Liver (tissue), 9 donors: ENCODE measurements around the gene PPARD. TPM values are rescaled to one million over a fixed set of nuclear protein-coding genes. Genes with fewer than 3 reads are reported as not detected.

Experiments
- DNase-seq: peaks from one replicate; pipeline ENCODE4 v3.0.0-alpha.2; 2017; ENCODE audit warnings: low spot score
- H3K27ac ChIP-seq, 2 donors: one replicate each; pipeline ENCODE4 v1.7.0; 2013; ENCODE audit warnings: inconsistent platforms in 2 of 2, low read length in 2 of 2, control low read depth in 1 of 2, low read depth in 1 of 2, mild to moderate bottlenecking in 1 of 2
- H3K27me3 ChIP-seq, 4 donors: one replicate each; pipeline versions ENCODE4 v1.6.1 to v1.7.0; 2013; ENCODE audit warnings: low read length in 3 of 4, inconsistent platforms in 1 of 4, mild to moderate bottlenecking in 1 of 4, moderate library complexity in 1 of 4; ENCODE audit not compliant: control insufficient read depth in 4 of 4, insufficient read depth in 4 of 4
- H3K36me3 ChIP-seq, 4 donors: one replicate each; pipeline versions ENCODE4 v1.6.1 to v1.7.0; 2013; ENCODE audit warnings: low read length in 3 of 4, mild to moderate bottlenecking in 3 of 4, low read depth in 1 of 4, moderate library complexity in 1 of 4; ENCODE audit not compliant: control insufficient read depth in 4 of 4, insufficient read depth in 3 of 4
- H3K4me1 ChIP-seq, 4 donors: one replicate each; pipeline versions ENCODE4 v1.6.1 to v1.7.0; 2013; ENCODE audit warnings: low read length in 3 of 4, mild to moderate bottlenecking in 3 of 4, moderate library complexity in 1 of 4; ENCODE audit not compliant: control insufficient read depth in 4 of 4, insufficient read depth in 4 of 4
- H3K4me3 ChIP-seq, 3 donors: one replicate each; pipeline versions ENCODE4 v1.6.1 to v1.7.0; 2013; ENCODE audit warnings: low read length in 3 of 3, control low read depth in 1 of 3, low read depth in 1 of 3, mild to moderate bottlenecking in 1 of 3
- H3K9ac ChIP-seq, 2 donors: one replicate each; pipeline ENCODE4 v1.7.0; 2013; ENCODE audit warnings: low read length in 2 of 2, mild to moderate bottlenecking in 2 of 2, moderate library complexity in 2 of 2, control low read depth in 1 of 2, low read depth in 1 of 2
- H3K9me3 ChIP-seq, 4 donors: one replicate each; pipeline versions ENCODE4 v1.6.1 to v1.7.0; 2013; ENCODE audit warnings: low read length in 3 of 4; ENCODE audit not compliant: control insufficient read depth in 4 of 4
- EGR1 ChIP-seq, 2 donors: IDR thresholded peaks; 2 replicates each; pipeline ENCODE4 v1.6.1; 2016 to 2018; ENCODE audit warnings: antibody characterized with exemption in 2 of 2, low read depth in 2 of 2
- FOXA1 ChIP-seq: IDR thresholded peaks from 2 replicates; pipeline ENCODE4 v1.6.1; 2016; ENCODE audit warnings: antibody characterized with exemption
- FOXA2 ChIP-seq: IDR thresholded peaks from 2 replicates; pipeline ENCODE4 v1.6.1; 2016; ENCODE audit warnings: antibody characterized with exemption
- GABPA ChIP-seq, 2 donors: IDR thresholded peaks in 1 of 2; conservative IDR thresholded peaks in 1 of 2; 2 replicates each; pipeline ENCODE4 v1.6.1; 2016; ENCODE audit warnings: antibody characterized with exemption in 2 of 2, mild to moderate bottlenecking in 1 of 2, moderate library complexity in 1 of 2
- HNF4A ChIP-seq, 2 donors: conservative IDR thresholded peaks; 2 replicates each; pipeline ENCODE4 v1.6.1; 2016; ENCODE audit warnings: antibody characterized with exemption in 2 of 2, mild to moderate bottlenecking in 2 of 2
- HNF4G ChIP-seq: IDR thresholded peaks from 2 replicates; pipeline ENCODE4 v1.6.1; 2016; ENCODE audit warnings: antibody characterized with exemption
- JUND ChIP-seq, 2 donors: IDR thresholded peaks; 2 replicates each; pipeline ENCODE4 v1.6.1; 2016; ENCODE audit warnings: antibody characterized with exemption in 2 of 2
- NR2F2 ChIP-seq: IDR thresholded peaks from 2 replicates; pipeline ENCODE4 v1.6.1; 2016; ENCODE audit warnings: antibody characterized with exemption
- RAD21 ChIP-seq, 2 donors: IDR thresholded peaks; 2 replicates each; pipeline ENCODE4 v1.6.1; 2016; ENCODE audit warnings: antibody characterized with exemption in 2 of 2, mild to moderate bottlenecking in 2 of 2
- RXRA ChIP-seq, 2 donors: IDR thresholded peaks; 2 replicates each; pipeline ENCODE4 v1.6.1; 2017 to 2018; ENCODE audit warnings: antibody characterized with exemption in 2 of 2, mild to moderate bottlenecking in 1 of 2
- SP1 ChIP-seq: IDR thresholded peaks from 2 replicates; pipeline ENCODE4 v1.6.1; 2018; ENCODE audit warnings: antibody characterized with exemption, mild to moderate bottlenecking
- TAF1 ChIP-seq: conservative IDR thresholded peaks from 2 replicates; pipeline ENCODE4 v1.6.1; 2016; ENCODE audit warnings: antibody characterized with exemption, mild to moderate bottlenecking
- YY1 ChIP-seq: IDR thresholded peaks from 2 replicates; pipeline ENCODE4 v1.6.1; 2016; ENCODE audit warnings: antibody characterized with exemption, mild to moderate bottlenecking
- WGBS: extraction: QIAGEN DNeasy Blood & Tissue Kit; methylation state at CpG from one replicate; pipeline ENCODE4 v1.1.7; 2013; 5-methylcytosine and 5-hydroxymethylcytosine counted together
- polyA plus RNA-seq, 2 donors: library from polyadenylated mRNA; stranded (reverse) in 1 of 2; unstranded in 1 of 2; fragments of 200-250 nt in 1 of 2; fragments of >200 nt in 1 of 2; fragmentation: Nextera tagmentation in 1 of 2; extraction: Ambion mirVana in 1 of 2; gene quantifications; one replicate each; pipeline versions ENCODE4 v1.2.1 to v1.2.3, GENCODE V29; 2013 to 2015
- total RNA-seq, 2 donors: library from RNA; depleted of rRNA; stranded (reverse); fragments of >200 nt; gene quantifications; one replicate each; pipeline ENCODE4 v1.2.3, GENCODE V29; 2014
- TF ChIP-seq, protein P1 (sequence below): IDR thresholded peaks from 2 replicates; pipeline ENCODE4 v1.6.1; 2016; ENCODE audit warnings: antibody characterized with exemption, mild to moderate bottlenecking
- TF ChIP-seq, protein P2 (sequence below): IDR thresholded peaks from 2 replicates; pipeline ENCODE4 v1.6.1; 2016; ENCODE audit warnings: antibody characterized with exemption
- TF ChIP-seq, protein P3 (sequence below): IDR thresholded peaks from 2 replicates; pipeline ENCODE4 v1.6.1; 2016; ENCODE audit warnings: antibody characterized with exemption
- TF ChIP-seq, protein P4 (sequence below): fragments of 150-350 bp; IDR thresholded peaks from 2 replicates; pipeline ENCODE4 v1.5.1; 2017; ENCODE audit warnings: improper control_type of control experiment, low read depth, low read length; ENCODE audit not compliant: missing input control
- TF ChIP-seq, protein P5 (sequence below): IDR thresholded peaks from 2 replicates; pipeline ENCODE4 v1.6.1; 2016; ENCODE audit warnings: antibody characterized with exemption
- donor health status: healthy.
- donor health status: healthy.
- donor health status: healthy.
- donor health status: healthy.
- donor health status: healthy.

Gene PPARD
- total and polyA plus RNA-seq, 4 donors, result 2.1 to 7.8 (median 5.1) TPM

DNA sequence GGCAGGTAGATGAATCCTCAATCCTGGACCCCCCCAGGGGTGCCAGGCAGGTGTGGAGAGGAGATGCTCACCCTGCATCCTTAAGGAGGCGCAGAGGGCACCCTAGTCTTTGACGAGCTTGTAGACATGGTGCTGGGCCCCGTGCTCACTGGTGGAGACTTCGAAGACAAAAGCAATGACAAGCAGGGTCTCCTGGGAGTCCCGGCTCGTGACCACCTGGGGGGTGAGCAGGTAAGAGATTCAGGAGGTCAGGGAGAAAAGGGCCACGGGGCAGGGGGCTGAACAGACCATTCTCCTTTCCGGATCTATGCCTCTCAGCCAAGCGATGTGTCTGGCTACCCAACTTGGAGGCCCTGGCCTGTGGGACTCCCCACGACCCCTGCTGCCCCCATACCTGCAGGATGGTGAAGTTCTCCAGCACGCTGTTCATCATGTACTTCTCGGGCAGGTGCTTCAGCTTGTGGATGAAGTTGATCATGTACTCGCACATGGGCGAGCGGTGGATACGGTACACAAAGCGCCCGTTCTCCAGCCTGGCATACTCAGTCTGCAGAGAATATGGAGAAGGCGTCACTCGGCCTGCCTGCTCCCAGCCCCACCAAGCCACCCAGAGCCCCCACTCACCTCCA is 132.7 kb downstream of the PPARD start:
- no peak overlapping the region for H3K9ac ChIP-seq
- no peak for TF ChIP-seq NR2F2
- TF ChIP-seq, protein P1, sequence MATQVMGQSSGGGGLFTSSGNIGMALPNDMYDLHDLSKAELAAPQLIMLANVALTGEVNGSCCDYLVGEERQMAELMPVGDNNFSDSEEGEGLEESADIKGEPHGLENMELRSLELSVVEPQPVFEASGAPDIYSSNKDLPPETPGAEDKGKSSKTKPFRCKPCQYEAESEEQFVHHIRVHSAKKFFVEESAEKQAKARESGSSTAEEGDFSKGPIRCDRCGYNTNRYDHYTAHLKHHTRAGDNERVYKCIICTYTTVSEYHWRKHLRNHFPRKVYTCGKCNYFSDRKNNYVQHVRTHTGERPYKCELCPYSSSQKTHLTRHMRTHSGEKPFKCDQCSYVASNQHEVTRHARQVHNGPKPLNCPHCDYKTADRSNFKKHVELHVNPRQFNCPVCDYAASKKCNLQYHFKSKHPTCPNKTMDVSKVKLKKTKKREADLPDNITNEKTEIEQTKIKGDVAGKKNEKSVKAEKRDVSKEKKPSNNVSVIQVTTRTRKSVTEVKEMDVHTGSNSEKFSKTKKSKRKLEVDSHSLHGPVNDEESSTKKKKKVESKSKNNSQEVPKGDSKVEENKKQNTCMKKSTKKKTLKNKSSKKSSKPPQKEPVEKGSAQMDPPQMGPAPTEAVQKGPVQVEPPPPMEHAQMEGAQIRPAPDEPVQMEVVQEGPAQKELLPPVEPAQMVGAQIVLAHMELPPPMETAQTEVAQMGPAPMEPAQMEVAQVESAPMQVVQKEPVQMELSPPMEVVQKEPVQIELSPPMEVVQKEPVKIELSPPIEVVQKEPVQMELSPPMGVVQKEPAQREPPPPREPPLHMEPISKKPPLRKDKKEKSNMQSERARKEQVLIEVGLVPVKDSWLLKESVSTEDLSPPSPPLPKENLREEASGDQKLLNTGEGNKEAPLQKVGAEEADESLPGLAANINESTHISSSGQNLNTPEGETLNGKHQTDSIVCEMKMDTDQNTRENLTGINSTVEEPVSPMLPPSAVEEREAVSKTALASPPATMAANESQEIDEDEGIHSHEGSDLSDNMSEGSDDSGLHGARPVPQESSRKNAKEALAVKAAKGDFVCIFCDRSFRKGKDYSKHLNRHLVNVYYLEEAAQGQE, result no peak
- no peak for TF ChIP-seq FOXA1
- TF ChIP-seq YY1, result no peak
- TF ChIP-seq JUND (IDR thresholded peaks at IDR 0.05), result no peak
- TF ChIP-seq EGR1 (IDR thresholded peaks at IDR 0.05; ENCODE audit: low read depth in 2 of 2), result no peak
- TF ChIP-seq, protein P2, sequence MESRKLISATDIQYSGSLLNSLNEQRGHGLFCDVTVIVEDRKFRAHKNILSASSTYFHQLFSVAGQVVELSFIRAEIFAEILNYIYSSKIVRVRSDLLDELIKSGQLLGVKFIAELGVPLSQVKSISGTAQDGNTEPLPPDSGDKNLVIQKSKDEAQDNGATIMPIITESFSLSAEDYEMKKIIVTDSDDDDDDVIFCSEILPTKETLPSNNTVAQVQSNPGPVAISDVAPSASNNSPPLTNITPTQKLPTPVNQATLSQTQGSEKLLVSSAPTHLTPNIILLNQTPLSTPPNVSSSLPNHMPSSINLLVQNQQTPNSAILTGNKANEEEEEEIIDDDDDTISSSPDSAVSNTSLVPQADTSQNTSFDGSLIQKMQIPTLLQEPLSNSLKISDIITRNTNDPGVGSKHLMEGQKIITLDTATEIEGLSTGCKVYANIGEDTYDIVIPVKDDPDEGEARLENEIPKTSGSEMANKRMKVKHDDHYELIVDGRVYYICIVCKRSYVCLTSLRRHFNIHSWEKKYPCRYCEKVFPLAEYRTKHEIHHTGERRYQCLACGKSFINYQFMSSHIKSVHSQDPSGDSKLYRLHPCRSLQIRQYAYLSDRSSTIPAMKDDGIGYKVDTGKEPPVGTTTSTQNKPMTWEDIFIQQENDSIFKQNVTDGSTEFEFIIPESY, result no peak
- TF ChIP-seq FOXA2, result no peak
- TF ChIP-seq RAD21 (IDR thresholded peaks at IDR 0.05), result no peak
- no peak for TF ChIP-seq SP1
- TF ChIP-seq TAF1, result no peak
- TF ChIP-seq, protein P3, sequence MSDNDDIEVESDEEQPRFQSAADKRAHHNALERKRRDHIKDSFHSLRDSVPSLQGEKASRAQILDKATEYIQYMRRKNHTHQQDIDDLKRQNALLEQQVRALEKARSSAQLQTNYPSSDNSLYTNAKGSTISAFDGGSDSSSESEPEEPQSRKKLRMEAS, result no peak
- no peak for TF ChIP-seq HNF4A (conservative IDR thresholded peaks at IDR 0.05)
- TF ChIP-seq GABPA (IDR thresholded peaks at IDR 0.05 in 1 of 2, conservative IDR thresholded peaks at IDR 0.05 in 1 of 2), result no peak
- TF ChIP-seq HNF4G, result no peak
- H3K27me3 ChIP-seq, result no peaks in the 10 kb centered on the region
- 96% methylated on average over 20 of the region's 20 CpGs for WGBS
- H3K4me3 ChIP-seq, result no peak overlapping the region
- no peak overlapping the region for H3K27ac ChIP-seq
- peaks cover 0 to 11% (median 8%) of the 10 kb centered on the region in 4 donors for H3K4me1 ChIP-seq
- DNase-seq, result no peak
- H3K9me3 ChIP-seq, result no peaks in the 10 kb centered on the region
- H3K36me3 ChIP-seq, result peaks cover 5 to 52% (median 19%) of the 10 kb centered on the region in 4 donors

DNA sequence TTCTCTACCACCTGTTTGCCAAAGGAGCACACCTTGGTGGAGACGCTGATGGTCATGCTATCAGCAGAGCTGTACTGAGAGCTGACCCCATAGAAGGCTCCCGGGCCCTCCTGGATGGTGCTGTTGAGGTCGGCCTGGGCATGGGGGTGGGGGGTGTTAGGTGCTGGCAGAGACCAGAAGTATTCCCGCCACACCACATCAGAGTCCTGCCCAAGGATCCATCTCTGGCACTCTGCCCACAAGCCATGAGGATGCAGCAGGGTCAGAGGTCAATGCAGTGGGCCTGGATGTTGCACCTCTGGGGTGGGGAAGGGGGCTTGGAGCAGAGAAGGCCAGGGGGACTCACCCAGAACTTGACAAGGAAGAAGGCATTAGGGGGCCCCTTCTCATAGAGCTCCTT is 133.2 kb downstream of the PPARD start:
- peaks cover 0 to 11% (median 8%) of the 10 kb centered on the region in 4 donors for H3K4me1 ChIP-seq
- H3K27me3 ChIP-seq, result no peaks in the 10 kb centered on the region
- peaks cover 5 to 49% (median 15%) of the 10 kb centered on the region in 4 donors for H3K36me3 ChIP-seq
- no peak overlapping the region for H3K9ac ChIP-seq
- no peak for DNase-seq
- WGBS, result 85% methylated on average over 4 of the region's 4 CpGs
- H3K9me3 ChIP-seq, result no peaks in the 10 kb centered on the region
- no peak overlapping the region for H3K4me3 ChIP-seq
- TF ChIP-seq, protein P4, sequence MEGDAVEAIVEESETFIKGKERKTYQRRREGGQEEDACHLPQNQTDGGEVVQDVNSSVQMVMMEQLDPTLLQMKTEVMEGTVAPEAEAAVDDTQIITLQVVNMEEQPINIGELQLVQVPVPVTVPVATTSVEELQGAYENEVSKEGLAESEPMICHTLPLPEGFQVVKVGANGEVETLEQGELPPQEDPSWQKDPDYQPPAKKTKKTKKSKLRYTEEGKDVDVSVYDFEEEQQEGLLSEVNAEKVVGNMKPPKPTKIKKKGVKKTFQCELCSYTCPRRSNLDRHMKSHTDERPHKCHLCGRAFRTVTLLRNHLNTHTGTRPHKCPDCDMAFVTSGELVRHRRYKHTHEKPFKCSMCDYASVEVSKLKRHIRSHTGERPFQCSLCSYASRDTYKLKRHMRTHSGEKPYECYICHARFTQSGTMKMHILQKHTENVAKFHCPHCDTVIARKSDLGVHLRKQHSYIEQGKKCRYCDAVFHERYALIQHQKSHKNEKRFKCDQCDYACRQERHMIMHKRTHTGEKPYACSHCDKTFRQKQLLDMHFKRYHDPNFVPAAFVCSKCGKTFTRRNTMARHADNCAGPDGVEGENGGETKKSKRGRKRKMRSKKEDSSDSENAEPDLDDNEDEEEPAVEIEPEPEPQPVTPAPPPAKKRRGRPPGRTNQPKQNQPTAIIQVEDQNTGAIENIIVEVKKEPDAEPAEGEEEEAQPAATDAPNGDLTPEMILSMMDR, result no peak
- no peak for TF ChIP-seq FOXA2
- no peak for TF ChIP-seq YY1
- TF ChIP-seq JUND (IDR thresholded peaks at IDR 0.05), result no peak
- no peak for TF ChIP-seq RXRA (IDR thresholded peaks at IDR 0.05)
- TF ChIP-seq HNF4A (conservative IDR thresholded peaks at IDR 0.05), result no peak
- TF ChIP-seq, protein P1, result no peak
- TF ChIP-seq SP1, result no peak
- TF ChIP-seq HNF4G, result no peak
- no peak for TF ChIP-seq FOXA1
- TF ChIP-seq, protein P5, sequence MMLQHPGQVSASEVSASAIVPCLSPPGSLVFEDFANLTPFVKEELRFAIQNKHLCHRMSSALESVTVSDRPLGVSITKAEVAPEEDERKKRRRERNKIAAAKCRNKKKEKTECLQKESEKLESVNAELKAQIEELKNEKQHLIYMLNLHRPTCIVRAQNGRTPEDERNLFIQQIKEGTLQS, result no peak
- no peak overlapping the region for H3K27ac ChIP-seq
